A673 (cell line): ENCODE measurements around the gene TRNP1. TPM values are rescaled to one million over a fixed set of nuclear protein-coding genes. Genes with fewer than 3 reads are reported as not detected.
A peak's percentile ranks its signal among the peaks of the same experiment; 100 is the strongest.

Source experiments
- BruUV-seq: library from RNA; stranded (reverse); fragments of 400-500 nt; replicated peaks from 2 replicates; lab custom pipeline; 2021; lab: Mats Ljungman, UMichigan
- CTCF ChIA-PET: fragments of 300-600 bp; sonication (Branson Sonifier 250); formaldehyde crosslinking; loops from one replicate; lab custom pipeline; 2022; ENCODE audit warnings: antibody characterized with exemption; lab: Charles Lee
- POLR2A ChIA-PET: fragments of 300-600 bp; sonication (Branson Sonifier 250); formaldehyde crosslinking; loops from one replicate; lab custom pipeline; 2022; ENCODE audit warnings: antibody characterized with exemption; ENCODE audit not compliant: low non-redundant PET; lab: Charles Lee
- DNase-seq: peaks from one replicate; pipeline ENCODE4 v3.0.0-alpha.2; 2015; ENCODE audit warnings: low spot score
- H3K27ac ChIP-seq: fragments of 200-600 bp; sonication (generic); 2 replicates; pipeline ENCODE4 v1.5.1; 2016; ENCODE audit warnings: mixed run types, low read depth, mild to moderate bottlenecking, mixed read lengths, antibody characterized with exemption, low read length; ENCODE audit not compliant: poor library complexity, severe bottlenecking
- H3K27me3 ChIP-seq: fragments of 200-600 bp; sonication (generic); replicated peaks from 2 replicates; pipeline ENCODE4 v1.6.1; 2017; ENCODE audit warnings: mixed run types, low read depth, mild to moderate bottlenecking, mixed read lengths, antibody characterized with exemption, low read length; ENCODE audit not compliant: insufficient read depth, poor library complexity
- H3K36me3 ChIP-seq: fragments of 200-600 bp; sonication (generic); 2 replicates; pipeline ENCODE4 v1.6.1; 2016; ENCODE audit warnings: mixed run types, mild to moderate bottlenecking, mixed read lengths, antibody characterized with exemption, low read length; ENCODE audit not compliant: insufficient read depth, poor library complexity, severe bottlenecking
- H3K4me1 ChIP-seq: fragments of 200-600 bp; sonication (generic); 2 replicates; pipeline ENCODE4 v1.6.1; 2017; ENCODE audit warnings: mixed run types, mild to moderate bottlenecking, mixed read lengths, antibody characterized with exemption, low read length; ENCODE audit not compliant: insufficient read depth, poor library complexity, severe bottlenecking
- H3K4me3 ChIP-seq: fragments of 200-600 bp; sonication (generic); 2 replicates; pipeline ENCODE4 v1.5.1; 2016; ENCODE audit warnings: low read depth, mixed run types, mild to moderate bottlenecking, mixed read lengths, low read length; ENCODE audit not compliant: poor library complexity, severe bottlenecking
- H3K9me3 ChIP-seq: fragments of 200-600 bp; sonication (generic); 2 replicates; pipeline ENCODE4 v1.6.1; 2016; ENCODE audit warnings: mixed run types, low read depth, mild to moderate bottlenecking, mixed read lengths, antibody characterized with exemption, low read length; ENCODE audit not compliant: poor library complexity, severe bottlenecking
- CTCF ChIP-seq: fragments of 300-800, 200-600 bp; sonication (generic); conservative IDR thresholded peaks from 2 replicates; pipeline ENCODE4 v1.5.1; 2017; ENCODE audit warnings: low read depth, mild to moderate bottlenecking, antibody characterized with exemption, low read length, moderate library complexity, mixed read lengths
- EZH2 ChIP-seq: fragments of 200-600 bp; sonication (generic); IDR thresholded peaks from 2 replicates; pipeline ENCODE4 v1.6.1; 2017; ENCODE audit warnings: borderline replicate concordance, low read depth, mild to moderate bottlenecking, mixed read lengths, antibody characterized with exemption, low read length; ENCODE audit not compliant: poor library complexity, severe bottlenecking
- intact Hi-C: fragments of 100-400 bp; cut with micrococcal nuclease; formaldehyde crosslinking; loops from one replicate; pipeline ENCODE4 v1.10.0; 2022; ENCODE audit not compliant: unreplicated experiment
- total RNA-seq: library from RNA; stranded (reverse); gene quantifications from 2 replicates; pipeline ENCODE4 v1.2.3, GENCODE V29; 2021

The TRNP1 gene
- total RNA-seq, 1 experiment from 2014 or later = 1.0 TPM

DNA sequence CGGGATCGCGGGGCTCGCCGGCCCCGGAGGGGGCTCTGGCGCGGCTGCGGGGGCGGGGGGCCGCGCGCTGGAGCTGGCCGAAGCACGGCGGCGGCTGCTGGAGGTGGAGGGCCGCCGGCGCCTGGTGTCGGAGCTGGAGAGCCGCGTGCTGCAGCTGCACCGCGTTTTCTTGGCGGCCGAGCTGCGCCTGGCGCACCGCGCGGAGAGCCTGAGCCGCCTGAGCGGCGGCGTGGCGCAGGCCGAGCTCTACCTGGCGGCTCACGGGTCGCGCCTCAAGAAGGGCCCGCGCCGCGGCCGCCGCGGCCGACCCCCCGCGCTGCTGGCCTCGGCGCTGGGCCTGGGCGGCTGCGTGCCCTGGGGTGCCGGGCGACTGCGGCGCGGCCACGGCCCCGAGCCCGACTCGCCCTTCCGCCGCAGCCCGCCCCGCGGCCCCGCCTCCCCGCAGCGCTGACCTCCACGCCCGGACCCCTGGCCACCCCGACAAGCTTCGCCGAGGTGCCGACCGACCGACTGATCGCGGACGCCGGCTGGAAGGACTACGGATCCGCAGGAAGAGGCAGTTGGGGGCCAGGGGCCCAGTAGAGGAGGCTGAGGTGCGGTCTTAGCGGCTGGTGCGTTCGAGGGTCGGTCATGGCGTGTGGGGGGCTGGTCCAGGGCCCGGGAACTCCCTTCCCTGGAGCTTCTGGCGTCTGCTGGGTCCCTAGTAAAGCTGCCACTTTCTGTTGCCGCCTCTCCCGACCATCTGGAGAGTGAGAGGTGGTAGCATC is 711 bp downstream of the TRNP1 start:
- ChIA-PET POLR2A (interaction anchor here (0.5 kb wide), 1 partner anchor 591 kb away, joined by 4 read pairs; no protein-coding TSS in a partner anchor), CTCF (interaction anchor here (0.6 kb wide), 1 partner anchor 49 kb away, joined by 8 read pairs; no protein-coding TSS in a partner anchor)
- H3K4me1 ChIP-seq = peaks cover 5% of the 10 kb centered on the region
- no peak overlapping the region for H3K27ac ChIP-seq
- no peaks in the 10 kb centered on the region for H3K36me3 ChIP-seq
- intact Hi-C loops = no loop called here
- H3K4me3 ChIP-seq = peak overlapping the region; percentile 67
- H3K9me3 ChIP-seq = no peaks in the 10 kb centered on the region
- H3K27me3 ChIP-seq = peaks cover 16% of the 10 kb centered on the region
- TF ChIP-seq CTCF = no peak
- TF ChIP-seq EZH2 = peak; percentile 46
- DNase-seq = no peak
- no TSS peak for BruUV-seq

- intact Hi-C loops = loop anchor here (5.0 kb wide), 1 partner anchor 287 kb away; no protein-coding TSS in a partner anchor
- BruUV-seq = no TSS peak
- Histone ChIP-seq H3K9me3 (no peaks in the 10 kb centered on the region), H3K4me1 (peaks cover 8% of the 10 kb centered on the region), H3K36me3 (no peaks in the 10 kb centered on the region), H3K27ac (no peak overlapping the region), H3K27me3 (peaks cover 16% of the 10 kb centered on the region), H3K4me3 (no peak overlapping the region)
- ChIA-PET CTCF (interaction anchor here (0.6 to 0.9 kb wide), 2 partner anchors 48 to 51 kb away, joined by 3 to 8 read pairs; no protein-coding TSS in a partner anchor), POLR2A (no interaction called here)
- no peak for TF ChIP-seq CTCF
- no peak for TF ChIP-seq EZH2
- DNase-seq = no peak
Observed at GRCh38 chr1:26994787-26995517, 1.5 kb downstream of the TRNP1 start.

DNA sequence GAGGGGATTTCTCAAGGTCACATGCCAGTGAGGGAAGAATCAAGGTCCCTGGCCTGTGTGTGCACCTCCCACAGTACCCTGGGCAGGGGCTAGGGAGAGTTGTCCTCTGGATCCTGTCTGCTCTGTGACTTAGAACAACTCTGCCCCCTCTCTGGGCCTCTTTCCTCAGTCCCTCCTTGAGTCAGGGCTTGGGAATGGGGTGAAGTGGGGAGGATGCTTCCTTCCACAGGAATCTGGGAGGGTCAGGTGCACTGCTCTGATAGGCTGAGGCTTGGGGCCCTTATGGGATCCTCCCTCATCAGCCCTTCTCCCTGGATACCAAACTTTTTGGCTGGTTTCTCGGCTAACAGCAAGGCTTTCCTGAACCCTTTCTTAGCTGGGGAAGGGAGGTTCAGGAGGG is 2.5 kb downstream of the TRNP1 start:
- no peak overlapping the region for H3K27ac ChIP-seq
- DNase-seq = no peak
- POLR2A ChIA-PET = no interaction called here
- H3K4me1 ChIP-seq = peaks cover 12% of the 10 kb centered on the region
- H3K9me3 ChIP-seq = no peaks in the 10 kb centered on the region
- no TSS peak for BruUV-seq
- no peak overlapping the region for H3K4me3 ChIP-seq
- H3K27me3 ChIP-seq = peaks cover 16% of the 10 kb centered on the region
- no peaks in the 10 kb centered on the region for H3K36me3 ChIP-seq
- no peak for TF ChIP-seq CTCF
- TF ChIP-seq EZH2 = no peak
- intact Hi-C loops = loop anchor here (2.0 to 5.0 kb wide), 2 partner anchors 47 to 286 kb away; no protein-coding TSS in a partner anchor
- CTCF ChIA-PET = interaction anchor here (0.9 to 1.3 kb wide), 2 partner anchors 50 to 104 kb away, joined by 3 to 5 read pairs; no protein-coding TSS in a partner anchor
